H7 (cell line): ENCODE data around the gene CDK4. TPM values are rescaled to one million over a fixed set of nuclear protein-coding genes. Genes with fewer than 3 reads are reported as not detected.
A peak's percentile ranks its signal among the peaks of the same experiment; 100 is the strongest.

Source experiments
- DNase-seq: peaks from one replicate; pipeline ENCODE4 v3.0.0; 2012
- H3K27me3 ChIP-seq: 2 replicates; pipeline ENCODE4 v1.6.0; 2011; ENCODE audit warnings: mild to moderate bottlenecking, low read length; ENCODE audit not compliant: control insufficient read depth, insufficient read depth
- H3K36me3 ChIP-seq: replicated peaks from 2 replicates; pipeline ENCODE4 v1.5.1; 2011; ENCODE audit warnings: low read length; ENCODE audit not compliant: control insufficient read depth, insufficient read depth
- H3K4me3 ChIP-seq: 2 replicates; pipeline ENCODE4 v1.5.1; 2011; ENCODE audit warnings: low read depth, mild to moderate bottlenecking, control low read depth, low read length, moderate library complexity; ENCODE audit not compliant: insufficient read depth
- total RNA-seq: library from RNA; depleted of rRNA; stranded (reverse); fragments of >200 nt; shearing (Covaris generic); gene quantifications from 2 replicates; pipeline ENCODE4 v1.2.3, GENCODE V29; 2014; rRNA removed

Gene CDK4
- 234 and 275 TPM in 2 replicates for total RNA-seq

- peak; percentile 98 for DNase-seq
- Histone ChIP-seq H3K36me3 (peaks cover 19% of the 10 kb centered on the region), H3K27me3 (peaks cover 34% of the 10 kb centered on the region), H3K4me3 (peak within 1 kb of the TSS; percentile 82)
Measured at GRCh38 chr12:57751788-57752667, at the start of gene CDK4. TSS of gene CDK4 (minus strand) at chr12:57752310. CDS start at chr12:57751717, 593 bp downstream.

GRCh38 chr12:57800965-57801364 is 48.9 kb upstream of the CDK4 start:
- Histone ChIP-seq H3K36me3 (peaks cover 8% of the 10 kb centered on the region), H3K4me3 (no peak overlapping the region), H3K27me3 (no peaks in the 10 kb centered on the region)
- DNase-seq = no peak

DNA sequence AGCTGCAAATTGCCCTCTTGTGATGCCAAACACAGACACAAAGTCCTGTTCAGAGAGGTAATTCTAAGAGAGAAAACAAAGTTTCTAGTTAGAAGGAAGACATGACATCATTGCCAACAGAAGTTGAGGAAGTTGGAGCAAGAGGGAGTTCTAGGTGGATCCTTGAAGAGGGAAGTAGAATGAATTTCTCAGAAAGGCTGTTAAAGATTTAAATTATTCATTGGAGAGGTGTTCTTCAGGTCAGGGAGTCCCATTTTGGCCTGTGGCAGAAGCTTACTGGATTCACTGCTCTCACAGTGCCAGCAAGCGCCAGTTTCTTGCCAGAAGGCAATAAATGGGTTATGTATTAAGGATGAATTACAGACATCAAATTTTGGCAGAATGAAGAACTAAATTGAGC is 45.8 kb upstream of the CDK4 start:
- Histone ChIP-seq H3K4me3 (no peak overlapping the region), H3K27me3 (no peaks in the 10 kb centered on the region), H3K36me3 (peaks cover 11% of the 10 kb centered on the region)
- DNase-seq = no peak

GRCh38 chr12:57796996-57797395 is 44.9 kb upstream of the CDK4 start:
- H3K4me3 ChIP-seq = no peak overlapping the region
- no peaks in the 10 kb centered on the region for H3K27me3 ChIP-seq
- H3K36me3 ChIP-seq = peaks cover 14% of the 10 kb centered on the region
- no peak for DNase-seq

GRCh38 chr12:57795354-57795753 is 43.2 kb upstream of the CDK4 start:
- H3K4me3 ChIP-seq = no peak overlapping the region
- no peaks in the 10 kb centered on the region for H3K27me3 ChIP-seq
- no peak for DNase-seq
- peaks cover 14% of the 10 kb centered on the region for H3K36me3 ChIP-seq

- H3K36me3 ChIP-seq = peaks cover 14% of the 10 kb centered on the region
Measured at GRCh38 chr12:57793920-57794319, 41.8 kb upstream of the CDK4 start.

DNA sequence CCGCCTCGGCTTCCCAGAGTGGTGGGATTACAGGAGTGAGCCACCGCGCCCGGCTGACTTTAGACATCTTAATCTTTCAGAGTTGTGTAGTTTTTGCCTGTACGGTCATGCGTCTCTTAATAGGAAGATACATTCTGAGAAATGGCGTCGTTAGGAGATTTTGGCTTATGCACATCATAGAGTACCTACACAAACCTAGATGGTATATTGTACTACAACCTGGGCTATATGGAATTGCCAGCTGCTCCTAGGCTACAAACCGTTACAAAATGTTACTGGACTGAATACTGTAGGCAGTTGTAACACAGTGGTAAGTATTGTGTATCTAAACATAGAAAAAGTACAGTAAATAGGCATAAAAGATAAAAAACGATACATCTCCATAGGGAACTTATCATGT is 31.8 kb upstream of the CDK4 start:
- peaks cover 8% of the 10 kb centered on the region for H3K36me3 ChIP-seq
- H3K4me3 ChIP-seq = no peak overlapping the region
- DNase-seq = no peak
- H3K27me3 ChIP-seq = no peaks in the 10 kb centered on the region

More at GRCh38 chr12:57793920-57794319, 41.8 kb upstream of the CDK4 start:
- H3K4me3 ChIP-seq = no peak overlapping the region
- no peaks in the 10 kb centered on the region for H3K27me3 ChIP-seq
- no peak for DNase-seq

DNA sequence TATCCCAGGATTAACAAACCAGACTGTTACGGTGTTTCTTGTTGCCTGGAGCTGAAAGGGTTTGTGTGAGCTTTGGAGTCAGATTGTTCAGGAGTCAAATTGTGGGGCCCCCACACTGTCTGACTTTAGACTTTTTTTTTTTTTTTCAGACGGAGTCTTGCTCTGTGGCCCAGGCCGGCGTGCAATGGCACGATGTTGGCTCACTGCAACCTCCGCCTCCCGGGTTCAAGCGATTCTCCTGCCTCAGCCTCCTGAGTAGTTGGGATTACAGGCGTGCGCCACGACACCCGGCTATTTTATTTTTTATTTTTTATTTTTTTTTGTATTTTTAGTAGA is 31.3 kb upstream of the CDK4 start:
- no peak for DNase-seq
- H3K36me3 ChIP-seq = peaks cover 8% of the 10 kb centered on the region
- H3K27me3 ChIP-seq = no peaks in the 10 kb centered on the region
- peak overlapping the region; percentile 97 for H3K4me3 ChIP-seq

GRCh38 chr12:57782608-57783465 is 30.7 kb upstream of the CDK4 start, which contains the start of gene TSFM:
TSS of gene TSFM (plus strand) at chr12:57782787. CDS start at chr12:57782802, 15 bp downstream.
- H3K4me3 ChIP-seq = peak within 1 kb of the TSS; percentile 97
- no peaks in the 10 kb centered on the region for H3K27me3 ChIP-seq
- peak; percentile 90 for DNase-seq
- peaks cover 8% of the 10 kb centered on the region for H3K36me3 ChIP-seq

DNA sequence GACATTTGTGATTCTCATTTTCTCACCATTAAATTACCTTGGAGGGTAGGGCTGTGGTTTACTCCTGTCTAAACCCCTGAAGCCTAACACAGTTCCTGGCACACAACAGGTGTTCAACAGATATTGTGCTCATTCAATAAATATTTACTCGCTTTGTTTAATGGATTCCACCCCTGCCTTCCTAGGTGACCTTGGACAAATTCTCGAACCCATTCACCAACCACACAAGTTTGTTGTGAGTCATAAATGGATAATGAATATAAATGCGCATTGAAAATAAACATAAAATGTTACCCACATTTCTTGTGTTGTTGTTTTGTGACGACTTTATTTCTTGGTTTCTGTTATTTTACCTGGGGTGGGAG is 30.1 kb upstream of the CDK4 start:
- DNase-seq = no peak
- H3K4me3 ChIP-seq = no peak overlapping the region
- no peaks in the 10 kb centered on the region for H3K27me3 ChIP-seq
- H3K36me3 ChIP-seq = peaks cover 8% of the 10 kb centered on the region

DNA sequence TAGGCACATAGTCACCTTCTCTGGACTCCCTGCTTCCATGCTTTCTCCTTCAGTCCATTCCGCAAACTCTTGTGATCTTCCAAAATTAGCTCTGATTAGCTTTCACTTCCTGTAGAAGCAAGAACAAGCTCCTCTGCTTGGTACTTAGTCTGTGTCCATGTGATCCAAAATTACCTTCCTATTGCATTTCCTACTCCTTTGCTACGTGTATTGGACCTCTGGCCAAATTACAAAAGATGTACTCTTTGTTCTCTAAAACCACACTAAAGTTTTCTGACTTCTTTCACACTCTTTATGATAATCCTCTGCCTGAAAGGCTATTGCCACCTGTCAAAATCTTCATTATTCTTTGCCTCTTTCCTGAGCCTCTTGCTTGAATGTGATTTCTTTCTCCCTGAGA is 29.7 kb upstream of the CDK4 start:
- no peak overlapping the region for H3K4me3 ChIP-seq
- peaks cover 5% of the 10 kb centered on the region for H3K36me3 ChIP-seq
- no peaks in the 10 kb centered on the region for H3K27me3 ChIP-seq
- no peak for DNase-seq

DNA sequence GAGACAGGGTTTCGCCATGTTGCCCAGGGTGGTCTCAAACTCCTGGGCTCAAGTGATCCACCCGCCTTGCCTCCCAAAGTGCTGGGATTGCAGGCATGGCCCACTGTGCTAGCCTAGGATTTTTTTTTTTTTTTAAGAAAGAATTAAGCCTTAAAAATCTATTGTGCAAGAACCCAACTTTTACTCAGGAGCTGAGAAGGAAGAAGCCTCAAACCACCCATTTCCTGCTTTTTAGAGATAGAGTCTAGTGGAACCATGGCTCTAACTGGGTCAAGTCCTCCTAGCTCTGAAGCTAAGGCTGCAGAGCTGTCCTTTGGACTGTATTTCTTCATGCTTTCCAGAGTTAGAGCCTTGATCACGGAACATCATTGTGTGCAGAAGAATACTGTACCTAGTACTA is 29.1 kb upstream of the CDK4 start:
- no peak overlapping the region for H3K4me3 ChIP-seq
- no peaks in the 10 kb centered on the region for H3K27me3 ChIP-seq
- H3K36me3 ChIP-seq = peaks cover 3% of the 10 kb centered on the region
- no peak for DNase-seq

DNA sequence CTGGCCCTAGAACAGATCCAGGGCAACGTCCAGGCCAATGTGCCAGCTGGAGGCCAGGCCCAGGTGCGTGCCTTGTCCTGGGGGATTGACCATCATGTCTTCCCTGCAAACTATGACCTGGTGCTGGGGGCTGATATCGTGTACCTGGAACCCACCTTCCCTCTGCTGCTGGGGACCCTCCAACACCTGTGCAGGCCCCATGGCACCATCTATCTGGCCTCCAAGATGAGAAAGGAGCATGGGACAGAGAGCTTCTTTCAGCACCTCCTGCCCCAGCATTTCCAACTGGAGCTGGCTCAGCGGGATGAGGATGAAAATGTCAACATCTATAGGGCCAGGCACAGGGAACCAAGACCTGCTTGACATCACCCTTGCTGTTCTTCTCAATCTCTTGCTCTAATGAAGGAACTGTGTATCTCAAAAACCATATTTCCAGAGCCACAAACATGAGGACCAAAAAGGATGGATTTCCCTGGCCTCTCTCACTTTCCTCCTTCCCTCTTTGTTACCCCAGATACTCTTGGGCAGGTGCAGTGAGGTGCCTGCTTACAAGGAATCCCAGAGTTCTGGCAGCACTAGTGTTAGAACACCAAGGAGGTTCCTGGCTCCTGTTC is 28.3 kb upstream of the CDK4 start:
- Histone ChIP-seq H3K4me3 (no peak overlapping the region), H3K36me3 (peaks cover 3% of the 10 kb centered on the region), H3K27me3 (no peaks in the 10 kb centered on the region)
- DNase-seq = no peak

DNA sequence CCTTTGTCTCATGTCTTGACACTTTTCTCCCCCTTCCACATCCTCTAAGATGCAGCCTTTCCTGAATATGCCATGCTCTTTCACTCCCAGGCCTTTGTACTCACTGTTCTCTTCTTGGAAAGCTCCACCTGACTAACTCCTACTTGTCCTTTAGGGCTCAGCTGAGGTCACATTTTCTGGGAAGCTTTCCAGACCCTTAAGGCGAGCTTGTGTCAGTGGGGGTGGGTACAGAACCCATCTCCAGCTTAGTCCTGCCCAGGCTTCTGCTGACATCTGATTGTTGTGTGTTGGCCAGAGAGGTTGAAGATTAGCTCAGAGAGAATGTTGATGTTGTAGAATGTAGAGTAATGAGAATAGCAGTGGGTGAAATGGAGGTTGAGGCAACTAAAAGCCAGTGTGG is 27.6 kb upstream of the CDK4 start:
- no peak for DNase-seq
- no peak overlapping the region for H3K4me3 ChIP-seq
- peaks cover 3% of the 10 kb centered on the region for H3K36me3 ChIP-seq
- H3K27me3 ChIP-seq = no peaks in the 10 kb centered on the region
